Ovary (tissue), 3 donors: ENCODE data around the gene TCTN2.

Source experiments
- POLR2A ChIP-seq: fragments of 450-650 bp; IDR thresholded peaks from one replicate; pipeline ENCODE4 v1.6.1; 2017; ENCODE audit warnings: antibody characterized with exemption, mild to moderate bottlenecking, moderate library complexity
- TF ChIP-seq, protein P1 (sequence below), 3 donors: fragments of 450-650 bp in 2 of 3; fragments of 200-600 bp in 1 of 3; IDR thresholded peaks; one replicate each; pipeline versions ENCODE4 v1.5.1 to v1.8.0; 2016 to 2022; ENCODE audit warnings: antibody characterized with exemption in 3 of 3, mild to moderate bottlenecking in 1 of 3
- donor health status: DM: no; HTN: no; CAD: no.

DNA sequence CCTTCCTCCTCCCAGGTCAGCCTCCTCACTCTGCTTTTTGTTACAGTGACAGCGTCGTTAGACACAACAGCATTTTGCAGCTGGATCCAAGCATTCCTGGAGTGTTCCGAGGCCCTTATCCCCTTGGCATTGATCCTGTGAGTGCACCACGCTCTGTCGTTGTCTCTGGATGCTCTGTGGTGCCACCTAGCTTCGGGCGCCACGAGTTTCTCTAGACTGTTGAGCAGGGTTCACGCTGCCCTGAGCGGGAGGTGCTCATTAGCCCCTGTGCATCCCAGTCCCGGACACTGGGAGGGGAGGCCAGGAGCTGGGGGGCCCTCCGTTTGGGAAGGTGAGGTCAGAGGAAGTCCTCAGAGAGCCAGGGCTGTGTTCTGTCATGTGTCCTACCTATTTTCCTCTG lies 73.9 kb downstream of the TCTN2 start:
- TF ChIP-seq, protein P1, sequence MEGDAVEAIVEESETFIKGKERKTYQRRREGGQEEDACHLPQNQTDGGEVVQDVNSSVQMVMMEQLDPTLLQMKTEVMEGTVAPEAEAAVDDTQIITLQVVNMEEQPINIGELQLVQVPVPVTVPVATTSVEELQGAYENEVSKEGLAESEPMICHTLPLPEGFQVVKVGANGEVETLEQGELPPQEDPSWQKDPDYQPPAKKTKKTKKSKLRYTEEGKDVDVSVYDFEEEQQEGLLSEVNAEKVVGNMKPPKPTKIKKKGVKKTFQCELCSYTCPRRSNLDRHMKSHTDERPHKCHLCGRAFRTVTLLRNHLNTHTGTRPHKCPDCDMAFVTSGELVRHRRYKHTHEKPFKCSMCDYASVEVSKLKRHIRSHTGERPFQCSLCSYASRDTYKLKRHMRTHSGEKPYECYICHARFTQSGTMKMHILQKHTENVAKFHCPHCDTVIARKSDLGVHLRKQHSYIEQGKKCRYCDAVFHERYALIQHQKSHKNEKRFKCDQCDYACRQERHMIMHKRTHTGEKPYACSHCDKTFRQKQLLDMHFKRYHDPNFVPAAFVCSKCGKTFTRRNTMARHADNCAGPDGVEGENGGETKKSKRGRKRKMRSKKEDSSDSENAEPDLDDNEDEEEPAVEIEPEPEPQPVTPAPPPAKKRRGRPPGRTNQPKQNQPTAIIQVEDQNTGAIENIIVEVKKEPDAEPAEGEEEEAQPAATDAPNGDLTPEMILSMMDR (IDR thresholded peaks at IDR 0.05) = no peak
- no peak for TF ChIP-seq POLR2A
